Skeletal muscle satellite cell (primary cell): ENCODE data around the gene SORCS2.

ENCODE experiments used
- H3K27me3 ChIP-seq: 2 replicates; pipeline ENCODE4 v1.7.0; 2013; ENCODE audit warnings: low read length; ENCODE audit not compliant: control insufficient read depth, insufficient read depth
- H3K36me3 ChIP-seq: 2 replicates; pipeline ENCODE4 v1.7.0; 2013; ENCODE audit warnings: mild to moderate bottlenecking, control low read depth, low read length; ENCODE audit not compliant: insufficient read depth
- H3K4me1 ChIP-seq: 2 replicates; pipeline ENCODE4 v1.7.0; 2013; ENCODE audit warnings: low read length; ENCODE audit not compliant: control insufficient read depth, insufficient read depth
- H3K4me2 ChIP-seq: 2 replicates; pipeline ENCODE4 v1.7.0; 2013; ENCODE audit warnings: mild to moderate bottlenecking, low read length
- H3K4me3 ChIP-seq: 2 replicates; pipeline ENCODE4 v1.7.0; 2013; ENCODE audit warnings: low read length
- H3K9ac ChIP-seq: 2 replicates; pipeline ENCODE4 v1.7.0; 2013; ENCODE audit warnings: mild to moderate bottlenecking, low read depth, low read length, moderate library complexity
- H3K9me3 ChIP-seq: replicated peaks from 2 replicates; pipeline ENCODE4 v1.7.0; 2013; ENCODE audit warnings: mild to moderate bottlenecking, control low read depth, low read length

The SORCS2 gene

DNA sequence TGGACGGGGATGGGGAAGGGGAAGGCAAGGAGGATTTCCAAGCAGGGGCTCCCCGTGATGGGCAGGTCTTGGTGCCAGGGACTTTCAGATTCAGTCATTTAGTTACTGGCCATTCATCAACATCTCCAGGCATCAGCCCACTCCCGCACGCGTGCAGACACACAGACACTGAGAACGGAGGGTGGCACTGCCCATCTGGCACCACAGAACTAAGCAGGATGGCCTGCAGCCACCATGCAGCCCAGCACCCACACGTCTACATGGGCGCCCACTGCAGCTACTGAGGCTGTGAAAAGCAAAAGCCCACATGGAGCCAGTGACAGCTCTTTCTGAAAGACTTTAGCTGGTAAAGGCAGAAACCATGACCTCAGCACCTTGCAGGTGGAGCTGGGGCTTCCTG lies 418.5 kb downstream of the SORCS2 start:
- no peak overlapping the region for H3K9ac ChIP-seq
- H3K27me3 ChIP-seq: peaks cover 27% of the 10 kb centered on the region
- H3K9me3 ChIP-seq: no peaks in the 10 kb centered on the region
- no peaks in the 10 kb centered on the region for H3K4me1 ChIP-seq
- no peaks in the 10 kb centered on the region for H3K36me3 ChIP-seq
- no peak overlapping the region for H3K4me2 ChIP-seq
- no peak overlapping the region for H3K4me3 ChIP-seq

DNA sequence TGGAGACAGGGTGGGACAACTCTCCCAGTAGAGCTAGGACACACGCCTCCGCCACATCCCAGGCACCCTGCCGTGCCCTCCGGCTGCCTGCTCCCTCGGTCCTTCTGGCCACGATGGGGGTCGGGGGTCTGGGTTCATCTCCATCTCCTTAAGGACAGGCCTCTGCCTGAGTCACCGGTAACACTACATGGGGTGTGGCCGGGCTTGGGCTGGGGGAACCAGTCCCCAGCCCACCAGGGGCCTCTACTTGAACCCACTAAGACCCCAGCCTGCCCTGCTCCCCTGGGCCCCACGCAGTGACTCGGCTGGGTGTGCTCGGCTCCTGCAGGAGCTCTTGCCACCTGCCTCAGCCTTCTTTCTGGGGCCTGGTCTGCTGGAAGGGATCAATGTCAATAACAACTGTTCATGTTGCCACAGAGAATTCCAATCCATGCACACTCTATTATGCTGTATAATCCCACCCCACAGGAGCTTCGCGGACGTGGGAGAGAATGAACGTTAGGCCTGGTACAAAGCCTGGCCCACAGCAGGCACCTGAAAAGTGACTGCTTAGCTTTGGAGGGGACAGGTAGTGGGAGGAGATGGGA lies 420.1 kb downstream of the SORCS2 start:
- Histone ChIP-seq H3K27me3 (peaks cover 16% of the 10 kb centered on the region), H3K4me1 (no peaks in the 10 kb centered on the region), H3K9ac (no peak overlapping the region), H3K36me3 (no peaks in the 10 kb centered on the region), H3K4me3 (no peak overlapping the region), H3K4me2 (no peak overlapping the region), H3K9me3 (no peaks in the 10 kb centered on the region)

DNA sequence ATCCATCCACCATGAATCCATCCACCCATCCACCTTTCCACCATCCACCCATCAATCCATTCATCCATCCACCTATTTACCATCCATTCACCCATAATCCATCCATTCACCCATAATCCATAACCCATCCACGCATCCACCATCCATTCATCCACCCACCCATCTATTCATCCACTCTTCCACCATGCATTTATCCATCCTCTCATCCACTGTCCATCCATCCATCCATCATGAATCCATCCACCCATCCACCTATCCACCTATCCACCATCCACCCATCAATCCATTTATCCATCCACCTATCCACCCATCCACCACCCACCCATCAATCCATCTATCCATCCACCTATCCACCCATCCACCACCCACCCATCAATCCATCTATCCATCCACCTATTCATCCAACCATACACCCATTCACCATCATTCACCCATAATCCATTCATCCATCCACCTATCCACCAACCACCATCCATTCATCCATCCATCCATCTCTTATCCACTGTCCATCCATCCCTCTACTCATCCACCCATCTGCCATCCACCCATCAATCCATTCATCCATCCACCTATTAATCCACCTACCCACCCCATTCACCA lies 422.1 kb downstream of the SORCS2 start:
- H3K9me3 ChIP-seq: no peaks in the 10 kb centered on the region
- H3K4me1 ChIP-seq: no peaks in the 10 kb centered on the region
- H3K4me2 ChIP-seq: no peak overlapping the region
- peaks cover 8% of the 10 kb centered on the region for H3K27me3 ChIP-seq
- no peak overlapping the region for H3K4me3 ChIP-seq
- H3K36me3 ChIP-seq: no peaks in the 10 kb centered on the region
- no peak overlapping the region for H3K9ac ChIP-seq

DNA sequence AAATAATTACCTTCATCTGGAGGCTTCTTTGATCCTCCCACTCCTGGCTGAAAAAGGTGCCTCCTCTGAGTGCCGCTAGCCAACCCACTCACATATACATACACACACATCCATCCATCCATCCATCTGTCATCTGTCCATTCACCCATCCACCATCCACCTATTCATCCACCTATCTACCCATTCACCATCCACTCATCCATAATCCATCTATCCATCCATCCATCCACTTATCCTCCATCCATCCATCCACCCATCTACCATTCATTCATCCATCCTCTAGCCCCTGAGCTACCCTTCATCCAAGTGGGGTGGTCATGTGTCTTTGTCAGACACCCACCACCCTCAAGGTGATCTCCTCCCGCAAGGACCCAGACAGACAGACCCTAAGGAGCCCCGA lies 423.9 kb downstream of the SORCS2 start:
- Histone ChIP-seq H3K4me1 (no peaks in the 10 kb centered on the region), H3K9me3 (no peaks in the 10 kb centered on the region), H3K4me2 (no peak overlapping the region), H3K27me3 (peaks cover 4% of the 10 kb centered on the region), H3K9ac (no peak overlapping the region), H3K36me3 (no peaks in the 10 kb centered on the region), H3K4me3 (no peak overlapping the region)

DNA sequence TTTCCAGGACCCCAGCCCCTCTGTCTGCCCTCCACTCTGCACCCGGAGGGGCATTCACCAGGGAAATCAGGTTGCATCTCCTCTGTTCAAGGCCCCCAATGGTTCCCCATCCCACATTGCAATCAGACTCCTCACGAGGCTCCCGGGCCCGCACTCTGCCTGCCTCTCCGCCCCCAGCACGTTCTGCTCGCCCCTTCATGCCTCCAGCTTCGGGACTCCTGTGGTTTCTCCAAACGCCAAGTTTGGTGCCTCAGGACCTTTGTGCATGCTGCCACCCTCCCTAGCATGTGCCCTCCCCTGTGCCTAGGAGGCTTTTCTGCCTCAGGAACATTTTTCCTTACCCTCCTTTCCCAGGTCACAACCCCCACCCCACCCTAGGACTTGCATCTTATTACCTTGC lies 426.0 kb downstream of the SORCS2 start:
- Histone ChIP-seq H3K4me2 (no peak overlapping the region), H3K4me3 (no peak overlapping the region), H3K27me3 (peaks cover 4% of the 10 kb centered on the region), H3K4me1 (no peaks in the 10 kb centered on the region), H3K36me3 (no peaks in the 10 kb centered on the region), H3K9ac (no peak overlapping the region), H3K9me3 (no peaks in the 10 kb centered on the region)

DNA sequence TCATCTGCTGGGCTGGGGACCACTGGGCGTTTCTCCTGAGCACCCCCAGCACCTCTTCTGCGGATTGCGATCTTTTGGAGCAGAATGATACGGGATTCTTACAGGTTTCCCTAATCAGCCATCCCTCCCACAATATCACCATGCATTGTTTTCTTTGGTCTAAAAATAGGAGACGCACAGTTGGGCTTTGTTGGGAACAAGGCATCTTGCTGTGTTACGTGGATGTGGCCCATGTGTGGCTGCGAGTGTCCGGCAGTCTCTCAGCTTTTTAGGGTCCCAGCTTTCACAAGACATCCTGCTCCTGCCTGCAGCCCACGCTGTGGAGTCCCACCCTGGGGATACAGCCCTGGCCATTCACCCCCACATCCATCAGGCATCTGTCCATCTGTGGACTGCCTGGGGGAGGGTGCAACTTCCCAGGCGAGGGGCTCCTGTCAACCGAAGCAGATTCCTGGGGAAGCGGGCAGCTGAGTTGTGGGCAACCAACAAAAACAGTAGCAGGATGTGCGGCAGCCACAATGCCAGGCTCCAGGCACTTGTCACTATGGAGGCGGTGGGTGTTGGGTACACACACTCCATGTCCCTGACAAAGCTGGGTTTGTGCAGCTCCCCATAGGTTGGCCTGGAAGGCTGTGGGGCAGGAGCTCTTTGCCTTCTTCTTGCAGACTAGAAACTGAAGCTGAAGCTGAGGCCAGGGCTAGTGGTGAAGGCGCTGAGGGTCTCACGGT lies 427.9 kb downstream of the SORCS2 start:
- no peaks in the 10 kb centered on the region for H3K9me3 ChIP-seq
- no peak overlapping the region for H3K4me3 ChIP-seq
- H3K9ac ChIP-seq: no peak overlapping the region
- peaks cover 1% of the 10 kb centered on the region for H3K4me1 ChIP-seq
- no peaks in the 10 kb centered on the region for H3K36me3 ChIP-seq
- H3K4me2 ChIP-seq: no peak overlapping the region
- H3K27me3 ChIP-seq: peaks cover 8% of the 10 kb centered on the region

DNA sequence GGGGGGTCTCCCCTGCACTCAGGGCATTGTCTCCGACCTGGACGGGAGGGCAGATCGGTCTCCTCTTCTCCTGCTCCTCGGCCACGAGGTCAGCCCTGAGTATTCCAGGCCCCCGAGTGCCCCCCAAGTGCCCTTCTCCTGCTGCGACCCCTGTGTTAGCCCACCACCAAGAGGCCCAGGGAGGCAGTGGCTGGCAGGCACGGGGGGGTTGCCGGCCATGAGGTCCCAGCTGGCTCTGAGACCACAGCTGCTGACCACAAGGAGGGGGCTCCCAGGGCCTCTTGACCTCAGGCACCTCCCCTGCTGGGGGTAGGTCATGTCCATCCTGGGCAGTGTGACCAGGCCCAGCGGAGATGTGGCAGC lies 428.5 kb downstream of the SORCS2 start:
- H3K9ac ChIP-seq: no peak overlapping the region
- H3K27me3 ChIP-seq: peaks cover 4% of the 10 kb centered on the region
- H3K4me1 ChIP-seq: peaks cover 5% of the 10 kb centered on the region
- no peak overlapping the region for H3K4me3 ChIP-seq
- no peak overlapping the region for H3K4me2 ChIP-seq
- no peaks in the 10 kb centered on the region for H3K9me3 ChIP-seq
- no peaks in the 10 kb centered on the region for H3K36me3 ChIP-seq

DNA sequence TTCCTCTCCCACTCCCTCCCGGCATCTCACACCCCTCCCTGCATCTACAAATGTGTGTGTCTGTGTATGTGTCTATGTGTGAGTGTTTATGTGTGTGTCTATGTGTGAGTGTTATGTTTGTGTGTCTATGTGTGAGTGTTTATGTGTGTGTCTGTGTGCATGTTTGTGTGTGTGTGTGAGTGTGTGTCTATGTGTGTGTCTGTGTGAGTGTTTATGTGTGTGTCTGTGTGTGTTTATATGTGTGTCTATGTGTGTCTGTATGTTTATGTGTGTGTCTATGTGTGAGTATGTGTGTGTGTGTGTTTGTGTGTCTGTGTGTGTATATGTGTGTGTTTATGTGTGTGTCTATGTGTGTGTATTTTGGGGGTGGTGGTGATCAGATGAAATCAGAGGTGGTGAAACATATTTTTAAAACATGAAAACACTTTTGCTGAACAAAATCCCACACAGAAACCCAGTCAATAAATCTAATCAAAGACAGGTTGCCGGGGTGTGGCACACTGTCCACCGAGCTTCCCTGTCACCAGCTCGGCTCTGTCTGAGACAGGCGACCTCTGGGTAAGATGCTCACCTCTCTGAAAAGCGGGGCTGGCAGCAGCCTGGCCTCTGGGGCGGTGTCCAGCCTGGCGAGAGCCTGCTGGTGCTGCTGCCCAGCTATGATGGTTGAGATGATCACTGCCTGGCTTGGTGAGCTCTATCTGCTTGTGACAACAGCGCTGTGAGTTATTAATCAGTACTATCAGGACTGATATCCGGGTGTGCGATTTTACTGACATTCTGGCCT lies 429.1 kb downstream of the SORCS2 start:
- H3K36me3 ChIP-seq: no peaks in the 10 kb centered on the region
- H3K9ac ChIP-seq: no peak overlapping the region
- no peaks in the 10 kb centered on the region for H3K9me3 ChIP-seq
- H3K4me1 ChIP-seq: peaks cover 5% of the 10 kb centered on the region
- H3K27me3 ChIP-seq: peaks cover 4% of the 10 kb centered on the region
- no peak overlapping the region for H3K4me3 ChIP-seq
- no peak overlapping the region for H3K4me2 ChIP-seq

DNA sequence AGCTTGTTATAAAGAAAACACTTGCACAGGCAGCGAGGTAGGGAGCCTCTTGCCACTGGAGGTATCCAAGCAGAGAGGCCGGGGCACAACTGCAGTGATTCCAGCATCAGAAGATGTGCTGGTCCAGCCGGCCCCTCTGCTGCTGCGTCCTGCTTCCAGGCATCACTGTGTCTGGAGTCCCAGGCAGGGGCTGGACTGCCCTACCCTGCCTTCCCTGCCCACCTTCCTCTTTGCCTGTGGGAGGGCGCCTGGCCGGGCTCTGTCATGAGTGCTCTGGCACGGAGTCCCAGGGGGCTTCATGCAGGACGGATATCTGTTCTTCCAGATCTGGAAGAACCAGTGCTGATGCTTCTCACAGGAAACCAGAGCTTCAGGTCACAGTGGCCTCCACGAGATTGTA lies 430.0 kb downstream of the SORCS2 start:
- no peak overlapping the region for H3K4me3 ChIP-seq
- no peaks in the 10 kb centered on the region for H3K9me3 ChIP-seq

DNA sequence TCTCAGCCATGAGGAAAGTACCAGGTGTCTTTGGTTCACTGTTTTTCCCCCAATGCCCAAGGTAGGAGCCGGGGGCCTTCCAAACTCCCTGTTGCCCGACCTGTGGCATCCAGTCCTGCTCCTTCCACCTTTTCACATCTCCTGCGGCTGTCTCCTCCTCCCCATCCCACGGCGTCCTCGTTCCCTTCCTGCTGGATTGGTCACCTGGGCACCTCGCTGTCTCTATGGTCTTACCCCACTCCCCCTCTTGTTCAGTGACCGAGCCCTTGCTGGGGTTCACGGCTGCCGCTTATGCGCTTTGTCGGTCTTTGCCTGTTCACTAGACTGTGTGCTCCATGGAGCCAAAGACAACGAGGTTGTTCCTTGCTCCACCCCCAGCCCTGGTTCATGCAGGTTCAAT lies 431.1 kb downstream of the SORCS2 start:
- Histone ChIP-seq H3K27me3 (peaks cover 4% of the 10 kb centered on the region), H3K4me1 (peaks cover 5% of the 10 kb centered on the region), H3K4me3 (no peak overlapping the region), H3K4me2 (no peak overlapping the region), H3K9me3 (no peaks in the 10 kb centered on the region), H3K36me3 (no peaks in the 10 kb centered on the region), H3K9ac (no peak overlapping the region)

More for the DNA sequence above, 430.0 kb downstream of the SORCS2 start:
- Histone ChIP-seq H3K4me1 (peaks cover 5% of the 10 kb centered on the region), H3K4me2 (no peak overlapping the region), H3K27me3 (peaks cover 4% of the 10 kb centered on the region), H3K9ac (no peak overlapping the region), H3K36me3 (no peaks in the 10 kb centered on the region)

DNA sequence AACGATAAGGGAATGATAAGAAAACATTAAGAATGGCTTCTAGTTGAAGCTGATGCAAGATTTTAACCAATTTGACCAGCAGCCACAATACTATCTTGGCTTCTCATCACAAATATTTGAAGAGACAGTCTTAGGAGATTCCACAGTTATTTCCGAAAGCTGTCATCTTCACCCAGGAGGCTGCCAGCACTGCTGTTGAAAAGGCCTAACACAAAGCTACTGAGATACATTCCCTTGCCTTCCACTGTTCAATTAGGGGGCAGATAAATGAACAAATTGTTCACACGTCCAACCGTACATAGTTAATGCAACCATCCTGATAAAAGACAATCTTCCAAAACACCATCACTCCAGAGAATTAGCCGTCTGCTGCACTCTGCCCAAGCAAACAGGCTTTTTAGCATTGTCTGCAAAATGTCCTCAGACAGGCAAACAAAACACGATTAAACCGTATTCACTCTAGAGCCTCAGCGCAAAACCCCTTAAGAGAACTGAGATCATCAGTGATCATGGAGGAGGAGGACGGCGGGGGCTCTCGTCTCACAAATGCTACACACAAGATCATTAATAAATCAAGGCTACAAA lies 432.1 kb downstream of the SORCS2 start:
- H3K4me1 ChIP-seq: peaks cover 5% of the 10 kb centered on the region
- H3K9ac ChIP-seq: no peak overlapping the region
- H3K27me3 ChIP-seq: peaks cover 4% of the 10 kb centered on the region
- H3K9me3 ChIP-seq: no peaks in the 10 kb centered on the region
- H3K4me3 ChIP-seq: no peak overlapping the region
- H3K4me2 ChIP-seq: no peak overlapping the region
- H3K36me3 ChIP-seq: no peaks in the 10 kb centered on the region
